T-cell (primary cell): Measurements from ENCODE around the gene ST6GALNAC3. TPM values are rescaled to one million over a fixed set of nuclear protein-coding genes. Genes with fewer than 3 reads are reported as not detected.

Experiments
- ATAC-seq, 4 experiments: fragments of 200-7000 bp in 3 of 4; fragments of 150-1000 bp in 1 of 4; cut with Tn5 transposase; replicated peaks in 1 of 4; 1 replicate in 3 of 4; 2 replicates in 1 of 4; pipeline ENCODE4 v1.10.0; 2021; ENCODE audit warnings: moderate library complexity in 3 of 4, mild to moderate bottlenecking in 2 of 4, moderate number of reproducible peaks in 1 of 4
- CTCF ChIA-PET, 2 donors: fragments of 300-600 bp; sonication (Branson Sonifier 250); formaldehyde crosslinking; loops; one replicate each; lab custom pipeline; 2022; ENCODE audit warnings: antibody characterized with exemption in 2 of 2; lab: Charles Lee
- POLR2A ChIA-PET, 2 donors: fragments of 300-600 bp; sonication (Branson Sonifier 250); formaldehyde crosslinking; loops; one replicate each; lab custom pipeline; 2022; ENCODE audit warnings: antibody characterized with exemption in 2 of 2; lab: Charles Lee
- DNase-seq, 35 experiments: peaks; one replicate each; pipeline versions ENCODE4 v3.0.0 to v3.0.0-alpha.2; 2013 to 2023
- H3K27ac ChIP-seq: one replicate; pipeline ENCODE4 v1.5.1; 2013; ENCODE audit warnings: low read length
- H3K27me3 ChIP-seq, 2 experiments: replicated peaks in 1 of 2; 1 replicate in 1 of 2; 2 replicates in 1 of 2; pipeline versions ENCODE4 v1.6.1 to v1.7.0; 2013; ENCODE audit warnings: low read length in 1 of 2, mixed read lengths in 1 of 2; ENCODE audit not compliant: control insufficient read depth in 2 of 2, insufficient read depth in 2 of 2; ENCODE audit errors: extremely low read depth in 1 of 2
- H3K36me3 ChIP-seq, 2 donors: 1 replicate in 1 of 2; 2 replicates in 1 of 2; pipeline versions ENCODE4 v1.6.1 to v1.7.0; 2013; ENCODE audit warnings: low read length in 1 of 2; ENCODE audit not compliant: control insufficient read depth in 2 of 2, insufficient read depth in 1 of 2; ENCODE audit errors: extremely low read depth in 1 of 2
- H3K4me1 ChIP-seq, 2 experiments: 1 replicate in 1 of 2; 2 replicates in 1 of 2; pipeline versions ENCODE4 v1.6.1 to v1.7.0; 2013; ENCODE audit warnings: low read length in 2 of 2, mixed read lengths in 1 of 2; ENCODE audit not compliant: insufficient read depth in 2 of 2, control insufficient read depth in 1 of 2; ENCODE audit errors: extremely low read depth in 1 of 2
- H3K4me3 ChIP-seq, 2 donors: 1 replicate in 1 of 2; 2 replicates in 1 of 2; pipeline versions ENCODE4 v1.5.1 to v1.7.0; 2013; ENCODE audit warnings: mild to moderate bottlenecking in 2 of 2, low read length in 1 of 2, moderate library complexity in 1 of 2; ENCODE audit not compliant: control insufficient read depth in 1 of 2; ENCODE audit errors: extremely low read depth in 1 of 2
- H3K9me3 ChIP-seq: 2 replicates; pipeline ENCODE4 v1.7.0; 2013
- H3K27ac Mint-ChIP-seq, 2 donors: one replicate each; pipeline ENCODE4 v1.8.0; 2020 to 2021; ENCODE audit warnings: mild to moderate bottlenecking in 2 of 2, mixed read lengths in 2 of 2
- H3K27me3 Mint-ChIP-seq, 2 donors: one replicate each; pipeline ENCODE4 v1.8.0; 2021 to 2022; ENCODE audit warnings: mixed read lengths in 2 of 2
- H3K36me3 Mint-ChIP-seq: one replicate; pipeline ENCODE4 v1.8.0; 2021; ENCODE audit warnings: mixed read lengths
- H3K4me1 Mint-ChIP-seq, 3 donors: one replicate each; pipeline ENCODE4 v1.8.0; 2020 to 2022; ENCODE audit warnings: mixed read lengths in 3 of 3, mild to moderate bottlenecking in 1 of 3
- H3K4me3 Mint-ChIP-seq, 3 donors: one replicate each; pipeline ENCODE4 v1.8.0; 2020 to 2022; ENCODE audit warnings: mild to moderate bottlenecking in 3 of 3, mixed read lengths in 3 of 3, moderate library complexity in 3 of 3
- H3K9me3 Mint-ChIP-seq, 3 donors: one replicate each; pipeline ENCODE4 v1.8.0; 2020 to 2022; ENCODE audit warnings: mixed read lengths in 3 of 3
- whole genome bisulfite sequencing: methylation state at CpG from one replicate; pipeline ENCODE4 v1.1.5; 2013; ENCODE audit warnings: missing lambda C conversion rate; ENCODE audit not compliant: insufficient coverage; 5-methylcytosine and 5-hydroxymethylcytosine counted together
- total RNA-seq, 35 experiments: library from RNA in 6 of 35; stranded (reverse) in 6 of 35; fragments of 120-200 nt in 1 of 35; gene quantifications; one replicate each; pipeline versions ENCODE4 v1.2.1 to v1.2.4 and lab custom pipeline; 2013 to 2026

The ST6GALNAC3 gene
- total RNA-seq, 5 donors from 2014 or later (not counting 1 experiment from before 2014, with no cell fraction given) = 0.33 to 6.6 (median 1.5) TPM

DNA sequence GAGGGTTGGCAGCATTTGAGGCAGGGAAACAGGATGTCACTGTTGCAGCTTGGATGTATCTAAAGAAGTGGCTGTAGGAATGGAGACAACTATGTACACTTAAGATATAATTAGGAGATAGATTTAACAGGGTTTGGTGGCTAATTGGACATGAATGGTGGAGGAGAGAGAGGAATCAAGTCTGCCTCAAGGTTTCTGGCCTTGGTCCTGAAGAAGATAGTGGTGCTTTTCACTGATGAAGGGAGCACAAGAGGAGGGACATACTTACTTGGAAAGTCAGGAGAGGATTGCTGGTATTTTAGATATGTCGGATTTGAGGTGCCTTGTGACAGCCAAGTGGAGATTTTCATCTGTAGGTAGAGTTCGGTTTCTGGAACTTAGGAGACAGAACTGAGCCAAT lies 123.9 kb downstream of the ST6GALNAC3 start:
- Mint-ChIP-seq H3K4me1 (no peaks in the 10 kb centered on the region), H3K4me3 (no peak overlapping the region), H3K36me3 (no peaks in the 10 kb centered on the region), H3K27me3 (peaks cover 0 to 4% of the 10 kb centered on the region in 2 donors), H3K9me3 (peaks cover 0 to 4% (median 3%) of the 10 kb centered on the region in 3 donors), H3K27ac (no peak overlapping the region)
- ChIA-PET POLR2A (no interaction called here), CTCF (interaction anchor here in 1 of 2 donors (0.6 kb wide), 1 partner anchor 503 kb away, joined by 3 read pairs; no protein-coding TSS in a partner anchor)
- no peak overlapping the region for H3K27ac ChIP-seq
- no peaks in the 10 kb centered on the region for H3K27me3 ChIP-seq
- DNase-seq = no peak
- WGBS = 93% methylated on average over 2 of the region's 2 CpGs
- ATAC-seq = no peak
- no peaks in the 10 kb centered on the region for H3K4me1 ChIP-seq
- no peaks in the 10 kb centered on the region for H3K9me3 ChIP-seq
- no peaks in the 10 kb centered on the region for H3K36me3 ChIP-seq
- H3K4me3 ChIP-seq = no peak overlapping the region

DNA sequence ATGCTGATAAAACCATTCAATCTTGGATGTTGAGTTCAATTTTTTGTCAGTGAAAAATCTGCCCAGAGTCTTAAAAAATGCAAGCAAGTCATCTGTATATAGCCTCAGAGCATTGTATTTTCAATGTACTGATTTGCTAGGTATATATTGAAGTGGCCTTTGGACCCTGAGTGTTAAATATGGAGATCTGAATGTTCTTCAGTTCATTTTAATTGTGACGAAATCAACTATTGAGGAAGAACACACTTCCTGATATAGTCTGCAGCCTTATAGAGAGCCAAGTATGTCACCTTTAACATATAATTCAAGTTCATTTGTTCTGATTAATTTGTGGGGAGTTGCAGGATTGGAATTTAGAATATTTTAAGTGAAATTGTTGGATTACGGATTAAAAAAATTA lies 128.1 kb downstream of the ST6GALNAC3 start:
- H3K4me3 Mint-ChIP-seq = no peak overlapping the region
- H3K27me3 ChIP-seq = no peaks in the 10 kb centered on the region
- no peak overlapping the region for H3K27ac ChIP-seq
- peaks cover 0 to 4% (median 3%) of the 10 kb centered on the region in 3 donors for H3K9me3 Mint-ChIP-seq
- H3K9me3 ChIP-seq = no peaks in the 10 kb centered on the region
- no peaks in the 10 kb centered on the region for H3K4me1 Mint-ChIP-seq
- CTCF ChIA-PET = no interaction called here
- H3K4me1 ChIP-seq = no peaks in the 10 kb centered on the region
- no peaks in the 10 kb centered on the region for H3K36me3 ChIP-seq
- H3K27ac Mint-ChIP-seq = no peak overlapping the region
- 67% methylated on average over 1 of the region's 2 CpGs for WGBS
- no peak overlapping the region for H3K4me3 ChIP-seq
- POLR2A ChIA-PET = no interaction called here
- DNase-seq (no peak), ATAC-seq (no peak)
- H3K27me3 Mint-ChIP-seq = peaks cover 0 to 4% of the 10 kb centered on the region in 2 donors
- H3K36me3 Mint-ChIP-seq = no peaks in the 10 kb centered on the region

DNA sequence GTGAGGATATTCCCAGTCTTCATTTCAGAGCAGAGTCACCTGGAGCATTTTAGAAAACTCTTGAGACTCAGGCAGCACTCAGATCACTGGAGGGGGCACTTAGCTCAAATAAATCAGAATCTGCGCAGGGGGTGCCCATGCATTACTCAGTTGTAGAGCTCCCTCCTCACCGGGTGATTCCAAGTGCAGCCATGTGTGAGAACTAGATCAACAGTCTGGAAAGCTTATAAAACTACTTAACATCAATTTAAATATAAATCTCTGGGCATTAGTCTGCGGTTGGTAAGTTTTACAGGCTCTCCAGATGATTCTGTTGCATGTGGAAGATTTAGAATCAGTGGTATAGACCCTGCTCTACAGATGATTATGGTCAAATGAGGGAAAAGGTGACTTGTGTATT lies 128.6 kb downstream of the ST6GALNAC3 start:
- H3K27me3 Mint-ChIP-seq = peaks cover 0 to 4% of the 10 kb centered on the region in 2 donors
- H3K36me3 Mint-ChIP-seq = no peaks in the 10 kb centered on the region
- Histone ChIP-seq H3K27ac (no peak overlapping the region), H3K36me3 (no peaks in the 10 kb centered on the region), H3K4me3 (no peak overlapping the region), H3K4me1 (no peaks in the 10 kb centered on the region), H3K9me3 (no peaks in the 10 kb centered on the region), H3K27me3 (no peaks in the 10 kb centered on the region)
- WGBS = 60% methylated on average over 2 of the region's 3 CpGs
- no peak overlapping the region for H3K27ac Mint-ChIP-seq
- DNase-seq (no peak), ATAC-seq (no peak)
- POLR2A ChIA-PET = no interaction called here
- H3K4me3 Mint-ChIP-seq = no peak overlapping the region
- peaks cover 0 to 4% (median 3%) of the 10 kb centered on the region in 3 donors for H3K9me3 Mint-ChIP-seq
- no peaks in the 10 kb centered on the region for H3K4me1 Mint-ChIP-seq
- CTCF ChIA-PET = no interaction called here

DNA sequence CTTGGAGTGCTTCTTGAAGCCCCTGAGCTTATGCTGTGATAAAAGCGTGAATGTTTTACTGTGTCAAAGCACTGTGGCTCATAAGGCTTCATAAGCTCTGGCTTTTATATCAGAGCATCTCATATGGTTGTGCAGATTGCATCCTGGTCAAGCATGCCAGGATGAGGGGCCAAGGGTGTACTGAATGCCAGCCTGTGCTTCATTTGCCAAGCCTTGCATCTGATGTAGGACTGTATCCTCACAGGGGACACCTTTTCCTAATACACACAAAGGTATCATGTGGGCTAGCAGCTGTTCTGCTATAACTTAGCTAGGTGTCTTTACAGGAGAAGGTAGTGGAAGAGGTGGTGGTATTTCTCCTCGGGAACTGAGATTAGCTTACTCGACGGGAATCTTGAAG lies 134.7 kb downstream of the ST6GALNAC3 start:
- DNase-seq (no peak), ATAC-seq (no peak)
- H3K4me1 Mint-ChIP-seq = peaks cover 10 to 16% (median 10%) of the 10 kb centered on the region in 3 donors
- no peaks in the 10 kb centered on the region for H3K9me3 ChIP-seq
- H3K9me3 Mint-ChIP-seq = no peaks in the 10 kb centered on the region
- H3K27ac Mint-ChIP-seq = no peak overlapping the region
- H3K27me3 ChIP-seq = no peaks in the 10 kb centered on the region
- H3K4me3 Mint-ChIP-seq = no peak overlapping the region
- ChIA-PET POLR2A (interaction anchor here in 1 of 2 donors (0.6 kb wide), 1 partner anchor 486 kb away, joined by 3 read pairs; no protein-coding TSS in a partner anchor), CTCF (no interaction called here)
- no peaks in the 10 kb centered on the region for H3K27me3 Mint-ChIP-seq
- no peak overlapping the region for H3K27ac ChIP-seq
- WGBS = 90% methylated on average over 1 of the region's 4 CpGs
- no peaks in the 10 kb centered on the region for H3K36me3 Mint-ChIP-seq
- H3K36me3 ChIP-seq = no peaks in the 10 kb centered on the region
- no peak overlapping the region for H3K4me3 ChIP-seq
- peaks cover 0 to 10% of the 10 kb centered on the region in 2 experiments for H3K4me1 ChIP-seq

DNA sequence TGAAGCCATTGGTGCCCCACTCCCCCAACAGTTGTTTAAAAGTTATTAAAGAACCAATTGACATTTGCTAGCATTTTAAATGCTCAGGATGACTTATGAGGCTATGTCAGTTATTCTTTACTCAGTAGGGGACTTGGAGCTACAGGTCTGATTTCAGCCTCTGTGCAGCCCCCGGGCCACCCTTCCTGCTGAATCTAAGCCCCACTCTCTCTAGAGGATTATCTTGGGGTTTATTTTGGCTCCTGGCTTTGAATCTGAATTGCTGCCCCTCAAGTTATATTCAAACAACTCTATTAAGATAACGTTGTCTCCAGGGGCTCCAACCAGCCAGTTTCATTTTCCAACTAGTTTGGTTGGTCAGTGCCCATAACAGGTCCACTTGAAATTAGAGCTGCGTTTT lies 135.1 kb downstream of the ST6GALNAC3 start:
- H3K9me3 Mint-ChIP-seq = no peaks in the 10 kb centered on the region
- CTCF ChIA-PET = no interaction called here
- H3K4me1 Mint-ChIP-seq = peaks cover 10 to 16% (median 10%) of the 10 kb centered on the region in 3 donors
- no peaks in the 10 kb centered on the region for H3K36me3 Mint-ChIP-seq
- WGBS = no CpG with 5 or more reads among the region's 3 CpGs
- DNase-seq (no peak), ATAC-seq (no peak)
- no peak overlapping the region for H3K4me3 Mint-ChIP-seq
- no peak overlapping the region for H3K27ac Mint-ChIP-seq
- Histone ChIP-seq H3K27ac (no peak overlapping the region), H3K27me3 (no peaks in the 10 kb centered on the region), H3K9me3 (no peaks in the 10 kb centered on the region), H3K4me3 (no peak overlapping the region), H3K4me1 (peaks cover 0 to 10% of the 10 kb centered on the region in 2 experiments), H3K36me3 (no peaks in the 10 kb centered on the region)
- POLR2A ChIA-PET = interaction anchor here in 1 of 2 donors (0.6 kb wide), 1 partner anchor 486 kb away, joined by 3 read pairs; no protein-coding TSS in a partner anchor
- H3K27me3 Mint-ChIP-seq = no peaks in the 10 kb centered on the region

DNA sequence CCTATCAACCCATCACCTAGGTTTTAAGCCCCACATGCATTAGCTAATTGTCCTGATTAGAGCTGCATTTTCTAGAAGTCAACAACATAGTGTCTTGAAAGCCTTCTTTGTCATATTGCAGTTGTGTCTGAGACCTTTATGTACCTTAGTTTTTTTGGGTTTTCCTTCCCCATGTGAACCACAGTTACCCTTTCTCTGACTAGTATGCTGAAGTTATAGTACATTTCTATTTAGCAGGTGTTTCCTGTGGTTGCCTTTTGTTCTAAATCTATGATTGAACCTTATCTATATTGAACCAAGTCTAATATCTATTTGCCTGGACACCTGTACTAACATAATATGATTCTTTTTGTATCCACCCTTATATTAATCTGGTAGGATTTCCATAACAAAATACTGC lies 135.6 kb downstream of the ST6GALNAC3 start:
- Histone ChIP-seq H3K36me3 (no peaks in the 10 kb centered on the region), H3K27me3 (no peaks in the 10 kb centered on the region), H3K4me3 (no peak overlapping the region), H3K4me1 (peaks cover 0 to 10% of the 10 kb centered on the region in 2 experiments), H3K9me3 (no peaks in the 10 kb centered on the region), H3K27ac (no peak overlapping the region)
- H3K4me3 Mint-ChIP-seq = no peak overlapping the region
- H3K9me3 Mint-ChIP-seq = no peaks in the 10 kb centered on the region
- CTCF ChIA-PET = no interaction called here
- ATAC-seq (no peak), DNase-seq (no peak)
- peaks cover 10 to 16% (median 10%) of the 10 kb centered on the region in 3 donors for H3K4me1 Mint-ChIP-seq
- no peaks in the 10 kb centered on the region for H3K36me3 Mint-ChIP-seq
- H3K27ac Mint-ChIP-seq = no peak overlapping the region
- no peaks in the 10 kb centered on the region for H3K27me3 Mint-ChIP-seq
- POLR2A ChIA-PET = interaction anchor here in 1 of 2 donors (0.6 kb wide), 1 partner anchor 487 kb away, joined by 3 read pairs; no protein-coding TSS in a partner anchor
